Gastroesophageal sphincter (tissue), 4 donors: ENCODE results near the gene AP1S1. TPM values are rescaled to one million over a fixed set of nuclear protein-coding genes. Genes with fewer than 3 reads are reported as not detected.

Experiments used
- ATAC-seq: fragments of 150-250 bp; one replicate; pipeline ENCODE4 v1.9.1; 2016; ENCODE audit warnings: mild to moderate bottlenecking, moderate library complexity
- H3K27ac ChIP-seq, 4 donors: fragments of 200-600 bp; sonication (generic) in 3 of 4; 1 replicate in 3 of 4; 2 replicates in 1 of 4; pipeline ENCODE4 v1.5.1; 2016 to 2019
- H3K27me3 ChIP-seq: fragments of 200-600 bp; sonication (generic); one replicate; pipeline ENCODE4 v1.5.1; 2019
- H3K36me3 ChIP-seq, 2 donors: fragments of 200-600 bp; sonication (generic); one replicate each; pipeline ENCODE4 v1.5.1; 2019; ENCODE audit warnings: control low read depth in 1 of 2
- H3K4me1 ChIP-seq, 3 donors: fragments of 200-600 bp; sonication (generic); 1 replicate in 2 of 3; 2 replicates in 1 of 3; pipeline ENCODE4 v1.5.1; 2016 to 2019; ENCODE audit warnings: control low read depth in 2 of 3
- H3K4me3 ChIP-seq, 2 donors: fragments of 200-600 bp; sonication (generic); one replicate each; pipeline ENCODE4 v1.5.1; 2019; ENCODE audit warnings: mild to moderate bottlenecking in 1 of 2, moderate library complexity in 1 of 2
- H3K9me3 ChIP-seq, 3 donors: fragments of 200-600 bp; sonication (generic); one replicate each; pipeline ENCODE4 v1.5.1; 2017 to 2019; ENCODE audit warnings: control low read depth in 2 of 3
- CTCF ChIP-seq, 4 experiments: fragments of 200-600 bp in 2 of 4; fragments of 450-650 bp in 2 of 4; sonication (generic) in 1 of 4; IDR thresholded peaks; one replicate each; pipeline ENCODE4 v1.5.1; 2017 to 2019; ENCODE audit warnings: antibody characterized with exemption in 4 of 4, mild to moderate bottlenecking in 2 of 4, moderate library complexity in 2 of 4
- EP300 ChIP-seq: sonication (generic); formaldehyde crosslinking; IDR thresholded peaks from one replicate; pipeline ENCODE4 v1.6.1; 2017; ENCODE audit warnings: antibody characterized with exemption, mild to moderate bottlenecking
- POLR2A ChIP-seq, 2 donors: fragments of 450-650 bp; IDR thresholded peaks; one replicate each; pipeline ENCODE4 v1.6.1; 2017; ENCODE audit warnings: antibody characterized with exemption in 2 of 2, mild to moderate bottlenecking in 2 of 2, moderate library complexity in 1 of 2
- POLR2AphosphoS5 ChIP-seq: sonication (generic); formaldehyde crosslinking; IDR thresholded peaks from one replicate; pipeline ENCODE4 v1.6.1; 2017; ENCODE audit warnings: antibody characterized with exemption
- WGBS, 2 donors: methylation state at CpG; one replicate each; pipeline ENCODE4 v1.1.5; 2018; ENCODE audit warnings: low coverage in 1 of 2; 5-methylcytosine and 5-hydroxymethylcytosine counted together
- total RNA-seq, 4 donors: library from RNA; depleted of rRNA; stranded (reverse); fragments of >200 nt; gene quantifications; one replicate each; pipeline ENCODE4 v1.1.0, GENCODE V29; 2016

AP1S1 gene
- total RNA-seq, 4 donors from 2014 or later, result 21.9 to 69.5 (median 34.3) TPM

GRCh38 chr7:101156866-101157589, 2.8 kb downstream of the AP1S1 start:
- peaks cover 0 to 54% of the 10 kb centered on the region in 2 donors for H3K36me3 ChIP-seq
- no peak for ATAC-seq
- no peaks in the 10 kb centered on the region for H3K9me3 ChIP-seq
- H3K27ac ChIP-seq, result no peak overlapping the region
- no peak for TF ChIP-seq POLR2A (IDR thresholded peaks at IDR 0.05)
- TF ChIP-seq POLR2AphosphoS5, result no peak
- no peak for TF ChIP-seq CTCF (IDR thresholded peaks at IDR 0.05)
- no peak for TF ChIP-seq EP300
- 86 to 88% methylated on average over 4 to 13 of the region's 14 CpGs for WGBS, 2 donors
- H3K4me1 ChIP-seq, result peaks cover 2 to 22% (median 8%) of the 10 kb centered on the region in 3 donors
- peaks cover 35% of the 10 kb centered on the region for H3K27me3 ChIP-seq
- no peak overlapping the region for H3K4me3 ChIP-seq

DNA sequence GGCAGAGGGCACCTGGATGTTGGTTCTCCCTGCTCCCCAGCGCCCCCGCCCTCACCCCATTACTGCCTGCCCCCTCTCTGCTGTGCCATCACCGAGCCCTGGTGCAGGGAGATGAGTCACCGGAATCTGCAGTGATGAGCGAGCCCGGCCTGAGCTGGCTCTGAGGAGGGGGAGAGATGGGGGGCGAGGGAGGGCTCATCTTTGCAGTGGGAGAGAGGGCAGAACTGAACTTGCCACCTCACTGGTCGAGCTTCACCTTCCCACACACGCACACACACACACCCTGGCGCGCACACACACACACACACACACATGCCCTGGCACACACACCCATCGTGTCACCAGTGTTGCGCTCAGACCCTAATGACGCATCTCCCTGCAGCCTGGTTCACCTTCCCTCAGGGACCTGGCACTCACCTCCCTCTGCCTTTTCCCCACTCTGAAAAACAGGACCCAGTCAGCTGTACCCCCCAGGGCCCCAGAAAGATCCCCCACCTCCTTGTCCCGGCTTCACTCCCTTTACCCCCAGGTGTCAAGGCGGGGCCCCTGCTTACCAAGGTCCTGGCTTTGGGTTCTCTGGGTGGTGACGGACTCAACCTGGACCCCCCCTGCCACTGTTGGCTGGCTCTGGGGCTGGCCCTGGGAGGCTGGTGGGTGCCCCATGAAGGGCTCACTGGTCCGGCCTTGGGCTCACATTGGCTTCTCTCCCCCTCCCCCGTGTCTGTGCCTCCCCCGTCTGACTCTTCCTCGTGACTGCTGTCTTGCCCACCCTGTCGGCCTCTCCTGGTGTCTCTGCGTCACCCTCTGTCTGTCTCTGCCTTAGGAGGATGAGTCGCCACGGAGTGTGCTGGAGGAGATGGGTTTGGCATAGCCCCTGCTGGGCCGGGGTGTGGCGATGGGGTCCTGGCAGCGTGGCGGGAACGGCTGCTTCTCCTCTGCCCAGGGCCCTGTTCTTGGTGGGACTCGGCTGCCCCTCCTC, 5.7 kb downstream of the AP1S1 start:
- no peak for ATAC-seq
- Histone ChIP-seq H3K9me3 (no peaks in the 10 kb centered on the region), H3K27ac (no peak overlapping the region), H3K27me3 (peaks cover 65% of the 10 kb centered on the region), H3K36me3 (peaks cover 0 to 54% of the 10 kb centered on the region in 2 donors), H3K4me1 (peaks cover 2 to 38% (median 28%) of the 10 kb centered on the region in 3 donors), H3K4me3 (no peak overlapping the region)
- WGBS, 2 donors, result 71 to 73% methylated on average over 12 to 14 of the region's 31 CpGs
- TF ChIP-seq POLR2A (IDR thresholded peaks at IDR 0.05) (no peak), EP300 (no peak), CTCF (IDR thresholded peaks at IDR 0.05) (no peak), POLR2AphosphoS5 (no peak)

DNA sequence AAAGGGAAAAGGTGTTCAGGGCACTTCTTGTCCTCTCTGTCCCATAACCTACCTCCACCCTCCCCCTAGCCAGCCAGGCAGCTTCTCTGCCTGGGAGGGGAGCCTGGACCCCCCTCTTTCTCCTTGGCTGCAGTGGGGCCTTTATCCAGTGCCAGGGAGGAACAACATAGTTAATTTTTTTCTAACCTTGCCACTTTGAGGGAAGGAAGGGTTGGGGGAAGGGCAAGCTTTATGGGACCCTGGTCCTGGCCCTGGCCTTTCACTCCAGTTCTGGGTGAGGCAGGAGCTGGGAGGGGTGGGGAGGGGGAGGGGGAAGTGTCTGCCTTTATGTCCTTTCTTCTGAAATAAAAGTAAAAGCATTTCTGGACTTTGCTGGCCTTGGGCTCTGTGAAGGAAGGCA, 6.6 kb downstream of the AP1S1 start:
- H3K9me3 ChIP-seq, result no peaks in the 10 kb centered on the region
- H3K27me3 ChIP-seq, result peaks cover 74% of the 10 kb centered on the region
- TF ChIP-seq POLR2AphosphoS5 (no peak), CTCF (IDR thresholded peaks at IDR 0.05) (no peak), EP300 (no peak), POLR2A (IDR thresholded peaks at IDR 0.05) (no peak)
- H3K4me1 ChIP-seq, result peaks cover 0 to 38% (median 25%) of the 10 kb centered on the region in 3 donors
- no peak overlapping the region for H3K27ac ChIP-seq
- no peak overlapping the region for H3K4me3 ChIP-seq
- peaks cover 0 to 54% of the 10 kb centered on the region in 2 donors for H3K36me3 ChIP-seq
- ATAC-seq, result no peak

DNA sequence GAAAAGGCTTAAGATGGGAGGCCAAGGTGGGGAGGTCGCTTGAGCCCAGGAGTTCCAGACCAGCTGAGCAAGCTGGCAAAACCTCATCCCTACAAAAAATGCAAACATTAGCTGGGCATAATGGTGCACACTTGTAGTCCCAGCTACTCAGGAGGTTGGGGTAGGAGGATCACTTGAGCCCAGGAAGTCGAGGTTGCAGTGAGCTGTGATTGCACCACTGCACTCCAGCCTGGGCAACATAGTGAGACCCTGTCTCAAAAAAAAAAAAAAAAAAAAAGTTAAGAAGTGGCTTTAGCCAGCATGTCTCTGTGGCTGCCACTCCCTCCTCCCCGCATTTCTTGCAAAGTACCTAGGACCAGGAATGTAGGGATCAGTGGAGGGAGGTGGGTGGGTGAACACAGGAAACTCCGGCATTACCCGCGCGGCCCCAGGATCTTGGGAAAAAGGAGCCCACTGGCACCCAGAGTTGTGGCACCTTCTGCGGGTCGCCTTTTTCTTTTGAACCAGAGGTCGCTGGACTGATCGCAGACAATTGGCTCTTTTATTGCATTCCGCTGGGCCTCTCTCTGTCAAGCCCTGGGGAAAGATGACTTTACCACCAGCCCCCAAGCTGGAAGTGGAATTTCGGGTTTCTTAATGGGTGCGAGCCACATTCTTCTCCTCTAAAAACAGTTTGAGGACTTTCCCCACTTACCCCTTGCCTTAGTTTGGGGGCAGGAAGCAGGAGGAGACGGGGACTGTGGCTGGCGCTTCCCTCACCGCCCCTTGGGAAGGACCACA, 7.6 kb downstream of the AP1S1 start:
- 84% methylated on average over 14 of the region's 17 CpGs; no CpG with 5 or more reads in 1 of the 2 donors for WGBS, 2 donors
- H3K4me1 ChIP-seq, result peaks cover 0 to 42% (median 25%) of the 10 kb centered on the region in 3 donors
- H3K27me3 ChIP-seq, result peaks cover 84% of the 10 kb centered on the region
- no peak overlapping the region for H3K27ac ChIP-seq
- no peak for ATAC-seq
- TF ChIP-seq POLR2AphosphoS5, result no peak
- no peak for TF ChIP-seq CTCF (IDR thresholded peaks at IDR 0.05)
- peaks cover 0 to 48% of the 10 kb centered on the region in 2 donors for H3K36me3 ChIP-seq
- H3K4me3 ChIP-seq, result no peak overlapping the region
- no peaks in the 10 kb centered on the region for H3K9me3 ChIP-seq
